Glomerular endothelial cell (primary cell): ENCODE results near the gene LDHD. TPM values are rescaled to one million over a fixed set of nuclear protein-coding genes. Genes with fewer than 3 reads are reported as not detected.

Experiments used
- DNase-seq: peaks from one replicate; pipeline ENCODE4 v3.0.0-alpha.2; 2011; ENCODE audit warnings: low read depth, low spot score; ENCODE audit errors: extremely low read depth
- total RNA-seq: library from RNA; depleted of rRNA; stranded (reverse); fragments of >200 nt; gene quantifications from 2 replicates; pipeline ENCODE4 v1.2.3, GENCODE V29; 2015

Gene LDHD
- total RNA-seq, 1 donor from 2014 or later: 0.12 TPM

GRCh38 chr16:75083813-75084212 lies 32.8 kb downstream of the LDHD start:
- DNase-seq: no peak

- no peak for DNase-seq
Measured at GRCh38 chr16:75081179-75081859, 35.3 kb downstream of the LDHD start.

DNA sequence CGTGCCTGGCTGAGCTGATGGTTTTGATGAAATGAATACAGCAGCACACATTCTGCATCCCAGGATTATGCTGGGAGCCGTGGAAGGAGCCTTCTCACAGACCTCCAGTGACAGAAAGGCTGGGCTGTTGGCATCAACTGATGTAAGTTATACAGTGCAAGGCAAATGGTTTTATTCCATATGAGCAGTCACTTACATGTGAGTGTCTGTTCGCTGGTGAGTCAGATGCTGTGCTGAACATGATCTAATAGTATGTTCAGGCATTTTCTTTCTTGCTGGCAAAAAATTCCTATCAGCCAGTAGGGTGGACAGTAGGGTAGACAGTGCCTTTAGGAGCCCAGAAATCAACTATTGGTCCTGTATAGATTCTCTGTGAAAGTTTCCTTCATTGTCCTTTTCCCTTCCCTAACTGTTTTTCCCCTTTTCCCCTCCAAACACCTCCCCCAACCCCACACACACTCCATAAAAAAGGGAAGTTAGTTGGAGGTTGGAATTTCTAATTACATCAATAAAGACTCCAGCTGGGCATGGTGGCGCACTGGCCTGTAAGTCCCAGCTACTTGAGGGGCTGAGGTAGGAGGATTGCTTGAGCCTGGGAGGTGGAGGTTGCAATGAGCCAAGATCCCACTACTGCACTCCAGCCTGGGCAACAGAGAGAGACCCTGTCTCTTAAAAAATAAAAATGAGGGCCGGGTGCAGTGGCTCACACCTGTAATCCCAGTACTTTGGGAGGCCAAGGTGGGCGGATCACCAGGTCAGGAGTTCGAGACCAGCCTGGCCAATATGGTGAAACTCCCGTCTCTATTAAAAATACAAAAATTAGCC lies 36.2 kb downstream of the LDHD start:
- no peak for DNase-seq

DNA sequence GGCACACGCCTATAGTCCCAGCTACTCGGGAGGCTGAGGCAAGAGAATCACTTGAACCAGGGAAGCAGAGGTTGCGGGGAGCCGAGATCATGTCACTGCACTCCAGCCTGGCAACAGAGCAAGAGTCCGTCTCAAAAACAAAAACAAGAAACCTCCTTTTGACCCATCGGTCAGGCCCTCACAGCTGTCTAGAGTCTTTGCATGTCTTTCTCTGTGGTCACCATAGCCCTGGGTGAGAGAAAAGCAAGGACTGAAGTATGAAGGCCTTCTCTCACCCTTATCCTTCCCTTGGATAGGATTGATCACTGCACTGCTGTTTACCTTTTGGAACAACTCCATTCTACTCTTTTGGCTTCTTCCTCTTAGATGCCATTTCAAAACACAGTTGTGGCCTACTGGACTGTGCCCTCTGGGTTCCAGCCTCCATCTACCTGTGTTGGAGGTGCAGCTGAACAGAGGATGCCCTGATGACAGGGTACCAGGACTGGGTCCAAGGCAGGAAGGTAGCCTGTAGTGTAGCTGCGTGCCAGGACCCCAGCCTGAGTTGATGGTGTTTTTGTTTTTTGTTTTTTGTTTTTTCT lies 37.1 kb downstream of the LDHD start:
- no peak for DNase-seq

GRCh38 chr16:75078886-75079285 lies 37.7 kb downstream of the LDHD start:
- no peak for DNase-seq

GRCh38 chr16:75075688-75076268 lies 40.8 kb downstream of the LDHD start:
- DNase-seq: no peak

DNA sequence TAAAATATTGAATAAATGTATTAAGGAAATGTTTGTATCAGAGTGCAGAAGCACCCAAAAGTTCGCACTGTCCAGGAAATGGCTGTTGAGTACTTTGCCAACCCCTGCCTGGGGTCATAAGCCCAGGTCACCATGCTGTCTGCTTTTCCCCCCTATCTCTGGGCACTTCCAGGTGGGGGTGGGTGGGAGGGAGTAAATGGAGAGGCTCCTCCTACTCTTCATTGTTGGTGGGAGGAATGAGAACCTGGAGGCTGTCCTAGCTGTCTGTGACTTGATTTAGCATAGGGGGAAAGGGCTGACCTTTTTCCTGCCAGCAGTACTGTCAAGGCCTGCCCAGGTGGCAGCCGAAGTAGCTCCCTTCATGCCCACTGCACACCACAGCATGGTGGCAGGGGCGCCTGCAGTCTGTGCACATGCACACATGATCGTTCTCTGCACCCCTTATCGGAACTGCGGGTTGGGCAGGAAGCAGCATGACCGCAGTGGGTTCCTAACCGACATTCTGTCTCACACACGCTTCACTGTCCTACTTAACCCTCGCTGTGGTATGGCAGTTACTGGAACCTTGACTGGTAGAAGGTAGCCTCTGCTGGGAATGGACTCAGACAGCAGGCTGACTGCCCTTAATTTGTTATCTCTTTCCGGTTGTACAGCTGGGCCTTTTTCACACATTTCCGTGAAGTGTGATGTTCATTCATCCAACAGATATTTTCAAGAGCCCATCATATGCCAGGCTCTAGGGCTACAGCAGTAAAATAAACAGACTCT lies 41.5 kb downstream of the LDHD start:
- no peak for DNase-seq

GRCh38 chr16:75074304-75074793 lies 42.2 kb downstream of the LDHD start:
- no peak for DNase-seq

- DNase-seq: no peak
Measured at GRCh38 chr16:75073545-75074303, 42.9 kb downstream of the LDHD start.

DNA sequence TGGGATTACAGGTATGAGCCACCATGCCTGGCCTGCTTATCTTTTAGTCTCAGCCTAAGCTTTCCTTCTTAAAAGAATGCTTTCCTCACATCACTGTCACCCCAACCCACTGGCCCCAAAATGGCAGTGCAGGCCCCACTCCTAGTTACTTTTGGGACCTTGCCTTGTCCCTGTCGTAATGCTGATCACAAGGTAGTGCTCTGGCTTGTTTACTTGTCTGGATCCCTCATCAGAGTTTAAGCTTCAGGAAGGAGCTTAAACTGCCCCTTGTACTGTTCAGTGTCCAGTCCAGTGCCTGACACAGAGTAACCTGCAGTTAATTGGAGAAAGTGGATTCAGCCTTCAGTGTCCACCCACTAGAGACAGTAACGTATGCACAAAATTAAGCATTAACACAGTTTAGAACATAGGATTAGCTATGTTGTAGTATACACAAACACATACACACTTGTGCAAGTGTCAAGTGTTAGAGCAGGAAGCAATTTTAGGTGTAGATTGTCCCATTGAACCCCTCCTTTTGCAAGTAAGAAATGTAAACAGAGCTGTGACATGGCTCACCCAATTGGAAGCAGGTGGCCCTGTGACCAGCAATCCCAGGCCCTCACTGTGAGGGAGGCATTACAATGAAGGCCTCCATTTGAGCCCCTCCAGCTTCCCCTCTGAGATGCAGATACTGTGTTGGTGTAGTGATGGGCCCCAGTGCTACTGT lies 44.2 kb downstream of the LDHD start:
- no peak for DNase-seq

GRCh38 chr16:75071621-75072020 lies 45.0 kb downstream of the LDHD start:
- no peak for DNase-seq

- DNase-seq: no peak
Measured at GRCh38 chr16:75070012-75070841, 46.4 kb downstream of the LDHD start.

GRCh38 chr16:75068085-75069031 lies 48.2 kb downstream of the LDHD start:
- no peak for DNase-seq

GRCh38 chr16:75066861-75067447 lies 49.6 kb downstream of the LDHD start:
- DNase-seq: no peak

DNA sequence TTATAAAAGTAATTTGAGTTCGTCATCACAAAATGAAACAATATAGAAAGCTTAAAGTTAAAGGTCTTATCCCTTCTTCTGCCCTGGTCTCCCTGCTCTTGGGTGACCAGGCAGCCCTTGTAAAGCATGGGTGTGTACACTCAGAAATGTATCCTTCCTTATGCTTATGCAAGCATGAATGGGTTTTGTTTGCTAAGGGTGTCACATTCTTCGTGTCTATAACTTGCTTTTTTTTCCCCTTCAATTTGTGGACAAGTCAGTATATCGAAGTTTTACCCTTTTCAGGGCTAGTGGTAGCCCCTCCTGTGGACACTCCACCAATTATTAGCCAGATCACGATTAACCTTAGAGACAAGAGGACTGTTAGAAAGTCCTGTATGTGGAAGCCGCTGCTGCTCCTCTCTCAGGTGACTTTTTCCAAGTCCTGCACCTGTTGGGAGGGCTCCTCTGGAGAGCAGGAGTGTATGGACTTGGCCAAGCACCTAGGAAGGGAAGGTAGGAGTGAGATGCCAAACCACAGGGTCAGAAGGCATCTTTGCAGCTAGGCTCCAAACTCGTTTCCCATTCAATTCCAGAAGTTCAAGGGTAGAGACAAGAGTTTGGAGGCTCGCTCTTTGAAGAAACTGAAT lies 50.9 kb downstream of the LDHD start:
- no peak for DNase-seq

GRCh38 chr16:75065149-75065505 lies 51.5 kb downstream of the LDHD start:
- no peak for DNase-seq
